Measurements from ENCODE around the gene TMEM51.

Gene TMEM51

GRCh38 chr1:15212954-15213291 is 59.4 kb downstream of the TMEM51 start:
- Histone ChIP-seq H3K4me1 (no peaks in the 10 kb centered on the region), H2AFZ (no peak overlapping the region), H3K27ac (no peak overlapping the region), H3K4me2 (ENCODE audit: low read length) (no peak overlapping the region), H3K36me3 (ENCODE audit: control insufficient read depth, insufficient read depth, low read length) (no peaks in the 10 kb centered on the region), H3K4me3 (ENCODE audit: low read depth, low read length) (no peak overlapping the region), H3K27me3 (ENCODE audit: control insufficient read depth, insufficient read depth, low read length) (no peaks in the 10 kb centered on the region), H3K9ac (no peak overlapping the region), H3K79me2 (no peaks in the 10 kb centered on the region), H3K9me3 (ENCODE audit: control insufficient read depth, low read length) (no peaks in the 10 kb centered on the region)
- TF ChIP-seq CTCF (IDR thresholded peaks at IDR 0.05): no peak

- H3K4me2 ChIP-seq (ENCODE audit: low read length): no peak overlapping the region
- H3K27ac ChIP-seq: no peak overlapping the region
- no peak for TF ChIP-seq CTCF (IDR thresholded peaks at IDR 0.05)
- no peaks in the 10 kb centered on the region for H3K27me3 ChIP-seq (ENCODE audit: control insufficient read depth, insufficient read depth, low read length)
- H3K9me3 ChIP-seq (ENCODE audit: control insufficient read depth, low read length): no peaks in the 10 kb centered on the region
- H3K9ac ChIP-seq: no peak overlapping the region
- no peaks in the 10 kb centered on the region for H3K36me3 ChIP-seq (ENCODE audit: control insufficient read depth, insufficient read depth, low read length)
- no peak overlapping the region for H3K4me3 ChIP-seq (ENCODE audit: low read depth, low read length)
- H2AFZ ChIP-seq: no peak overlapping the region
- H3K79me2 ChIP-seq: no peaks in the 10 kb centered on the region
- no peaks in the 10 kb centered on the region for H3K4me1 ChIP-seq
These were observed 59.8 kb downstream of the TMEM51 start for GRCh38 chr1:15213341-15213821.

GRCh38 chr1:15214527-15214926 is 61.0 kb downstream of the TMEM51 start:
- TF ChIP-seq CTCF (IDR thresholded peaks at IDR 0.05): no peak
- H3K4me3 ChIP-seq (ENCODE audit: low read depth, low read length): no peak overlapping the region
- no peak overlapping the region for H3K4me2 ChIP-seq (ENCODE audit: low read length)
- H3K79me2 ChIP-seq: no peaks in the 10 kb centered on the region
- no peaks in the 10 kb centered on the region for H3K27me3 ChIP-seq (ENCODE audit: control insufficient read depth, insufficient read depth, low read length)
- no peaks in the 10 kb centered on the region for H3K9me3 ChIP-seq (ENCODE audit: control insufficient read depth, low read length)
- no peak overlapping the region for H3K9ac ChIP-seq
- H3K36me3 ChIP-seq (ENCODE audit: control insufficient read depth, insufficient read depth, low read length): no peaks in the 10 kb centered on the region
- no peak overlapping the region for H2AFZ ChIP-seq
- no peaks in the 10 kb centered on the region for H3K4me1 ChIP-seq
- peak overlapping the region; percentile 15 for H3K27ac ChIP-seq

GRCh38 chr1:15215116-15215515 is 61.6 kb downstream of the TMEM51 start:
- Histone ChIP-seq H3K27me3 (ENCODE audit: control insufficient read depth, insufficient read depth, low read length) (no peaks in the 10 kb centered on the region), H3K36me3 (ENCODE audit: control insufficient read depth, insufficient read depth, low read length) (no peaks in the 10 kb centered on the region), H3K4me2 (ENCODE audit: low read length) (no peak overlapping the region), H2AFZ (no peak overlapping the region), H3K4me1 (no peaks in the 10 kb centered on the region), H3K9ac (no peak overlapping the region), H3K27ac (peak overlapping the region; percentile 15), H3K4me3 (ENCODE audit: low read depth, low read length) (no peak overlapping the region), H3K9me3 (ENCODE audit: control insufficient read depth, low read length) (no peaks in the 10 kb centered on the region), H3K79me2 (no peaks in the 10 kb centered on the region)
- no peak for TF ChIP-seq CTCF (IDR thresholded peaks at IDR 0.05)

GRCh38 chr1:15217654-15218053 is 64.1 kb downstream of the TMEM51 start:
- H3K27me3 ChIP-seq (ENCODE audit: control insufficient read depth, insufficient read depth, low read length): no peaks in the 10 kb centered on the region
- H3K36me3 ChIP-seq (ENCODE audit: control insufficient read depth, insufficient read depth, low read length): no peaks in the 10 kb centered on the region
- no peak overlapping the region for H3K4me2 ChIP-seq (ENCODE audit: low read length)
- H3K9me3 ChIP-seq (ENCODE audit: control insufficient read depth, low read length): no peaks in the 10 kb centered on the region
- H3K79me2 ChIP-seq: no peaks in the 10 kb centered on the region
- no peaks in the 10 kb centered on the region for H3K4me1 ChIP-seq
- H3K4me3 ChIP-seq (ENCODE audit: low read depth, low read length): no peak overlapping the region
- no peak overlapping the region for H3K27ac ChIP-seq
- H2AFZ ChIP-seq: no peak overlapping the region
- no peak for TF ChIP-seq CTCF (IDR thresholded peaks at IDR 0.05)
- H3K9ac ChIP-seq: no peak overlapping the region

Measured in parathyroid adenoma (tissue), 2 donors.